Astrocyte of the cerebellum (primary cell): Measurements from ENCODE around the gene VPS13C.

Experiments used
- DNase-seq: peaks from one replicate; pipeline ENCODE4 v3.0.0-alpha.2; 2011; ENCODE audit warnings: low read depth
- H3K4me3 ChIP-seq: 2 replicates; pipeline ENCODE4 v1.5.1; 2011; ENCODE audit warnings: mild to moderate bottlenecking, low read depth, low read length, moderate library complexity
- in situ Hi-C: cut with HindIII; loops from 2 replicates; pipeline ENCODE4 v1.10.0; 2017; ENCODE audit warnings: low sequenced_read_pairs
- TF ChIP-seq, protein P1 (sequence below): IDR thresholded peaks from 2 replicates; pipeline ENCODE4 v1.5.1; 2012; ENCODE audit warnings: low read length, low read depth, moderate library complexity, mild to moderate bottlenecking; ENCODE audit errors: missing control alignments

Gene VPS13C

GRCh38 chr15:61929452-61929851, 130.8 kb downstream of the VPS13C start:
- TF ChIP-seq, protein P1, sequence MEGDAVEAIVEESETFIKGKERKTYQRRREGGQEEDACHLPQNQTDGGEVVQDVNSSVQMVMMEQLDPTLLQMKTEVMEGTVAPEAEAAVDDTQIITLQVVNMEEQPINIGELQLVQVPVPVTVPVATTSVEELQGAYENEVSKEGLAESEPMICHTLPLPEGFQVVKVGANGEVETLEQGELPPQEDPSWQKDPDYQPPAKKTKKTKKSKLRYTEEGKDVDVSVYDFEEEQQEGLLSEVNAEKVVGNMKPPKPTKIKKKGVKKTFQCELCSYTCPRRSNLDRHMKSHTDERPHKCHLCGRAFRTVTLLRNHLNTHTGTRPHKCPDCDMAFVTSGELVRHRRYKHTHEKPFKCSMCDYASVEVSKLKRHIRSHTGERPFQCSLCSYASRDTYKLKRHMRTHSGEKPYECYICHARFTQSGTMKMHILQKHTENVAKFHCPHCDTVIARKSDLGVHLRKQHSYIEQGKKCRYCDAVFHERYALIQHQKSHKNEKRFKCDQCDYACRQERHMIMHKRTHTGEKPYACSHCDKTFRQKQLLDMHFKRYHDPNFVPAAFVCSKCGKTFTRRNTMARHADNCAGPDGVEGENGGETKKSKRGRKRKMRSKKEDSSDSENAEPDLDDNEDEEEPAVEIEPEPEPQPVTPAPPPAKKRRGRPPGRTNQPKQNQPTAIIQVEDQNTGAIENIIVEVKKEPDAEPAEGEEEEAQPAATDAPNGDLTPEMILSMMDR = no peak
- no peak for DNase-seq
- in situ Hi-C loops = no loop called here
- H3K4me3 ChIP-seq = no peak overlapping the region

DNA sequence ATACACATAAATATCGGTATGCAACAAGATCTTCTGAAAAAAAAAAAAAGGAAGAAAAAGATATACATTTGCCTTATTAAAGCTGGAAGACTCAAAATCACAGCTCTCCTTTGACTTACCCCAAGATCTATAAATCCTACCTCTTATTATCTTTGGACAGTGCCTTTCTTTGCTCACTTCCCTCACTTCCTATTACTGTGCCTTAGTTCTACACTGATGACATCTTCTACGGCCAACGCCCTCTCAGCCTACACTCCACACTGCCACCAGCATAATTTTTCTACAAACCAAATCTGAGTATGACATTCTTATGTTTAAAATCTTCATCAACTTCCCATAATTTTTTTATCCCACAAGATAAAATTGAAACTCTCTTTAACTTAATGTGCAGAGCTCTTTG, 137.1 kb downstream of the VPS13C start:
- in situ Hi-C loops = no loop called here
- no peak for DNase-seq
- H3K4me3 ChIP-seq = no peak overlapping the region
- TF ChIP-seq, protein P1 = no peak

DNA sequence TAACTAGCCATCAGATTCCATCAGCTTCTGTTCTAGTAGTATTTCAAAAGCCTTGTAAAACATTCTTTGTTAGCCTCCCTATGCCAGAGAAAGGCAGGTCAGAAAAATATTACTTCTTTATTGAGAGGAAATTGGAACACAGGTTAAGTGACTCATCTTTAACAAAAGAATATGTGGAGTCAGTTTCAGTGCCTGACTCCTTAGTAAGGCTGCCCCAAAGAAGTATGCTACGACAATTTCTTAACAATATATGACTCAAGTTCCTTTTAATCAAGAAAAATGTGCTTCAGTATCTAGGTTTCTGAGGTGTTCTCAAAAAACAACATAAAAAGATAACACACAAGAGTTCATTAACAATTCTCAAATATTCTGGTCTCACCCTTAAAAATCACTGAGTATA, 139.2 kb downstream of the VPS13C start:
- TF ChIP-seq, protein P1 = no peak
- DNase-seq = no peak
- in situ Hi-C loops = no loop called here
- H3K4me3 ChIP-seq = no peak overlapping the region

DNA sequence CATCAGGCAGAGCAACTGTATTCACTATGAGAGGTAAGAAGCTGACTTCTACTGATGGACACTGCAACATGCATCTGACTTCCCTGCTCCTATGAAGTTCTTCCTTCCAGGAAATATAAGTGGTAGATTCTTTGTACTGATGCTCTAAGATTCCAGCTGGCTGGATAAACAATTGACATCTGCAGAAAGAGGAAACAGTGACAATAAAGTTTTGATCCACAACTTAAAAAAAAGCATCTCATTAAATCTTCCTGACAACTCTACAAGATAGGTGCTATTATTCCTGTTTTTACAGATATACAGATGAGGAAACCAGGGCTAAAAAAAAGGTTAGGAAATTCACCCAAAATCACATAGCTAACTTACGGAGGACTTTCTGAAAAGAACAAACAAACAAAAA, 142.8 kb downstream of the VPS13C start:
- TF ChIP-seq, protein P1 = no peak
- in situ Hi-C loops = no loop called here
- no peak overlapping the region for H3K4me3 ChIP-seq
- no peak for DNase-seq

- in situ Hi-C loops = no loop called here
- TF ChIP-seq, protein P1 = no peak
- DNase-seq = peak; percentile 72
- H3K4me3 ChIP-seq = no peak overlapping the region
Measured at GRCh38 chr15:61916104-61916503, 144.1 kb downstream of the VPS13C start.

GRCh38 chr15:61915640-61916039, 144.6 kb downstream of the VPS13C start:
- TF ChIP-seq, protein P1 = no peak
- no peak for DNase-seq
- in situ Hi-C loops = no loop called here
- no peak overlapping the region for H3K4me3 ChIP-seq
